ENCODE results near the gene GP2.
A peak's percentile ranks its signal among the peaks of the same experiment; 100 is the strongest.
"Not testable (repeated sequence)": the region's sequence is repeated elsewhere in the genome, so short reads cannot be mapped to it uniquely, and the experiment has no call there.

Gene GP2

DNA sequence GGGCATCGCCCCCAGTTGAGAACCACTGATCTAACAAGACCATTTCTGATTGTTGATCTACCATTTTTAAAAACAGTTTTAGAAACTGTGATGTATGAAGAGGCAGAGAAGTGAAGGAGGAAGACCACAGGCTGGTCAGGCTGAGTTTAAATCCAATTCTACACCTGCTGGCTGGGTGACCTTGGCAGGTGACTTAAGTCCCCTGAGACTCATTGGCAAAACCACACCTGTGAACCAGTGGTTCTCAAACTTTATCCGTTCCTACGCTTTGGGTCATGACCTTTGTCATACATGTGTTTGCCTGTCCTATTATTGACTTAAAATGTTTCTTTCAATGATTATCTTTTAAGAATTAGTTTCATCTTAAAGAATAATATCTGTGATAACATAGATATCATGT, 2.3 kb downstream of the GP2 start:
- no peak for TF ChIP-seq CTCF (conservative IDR thresholded peaks at IDR 0.05)
- H3K27ac ChIP-seq, result peak overlapping the region; percentile 74

GRCh38 chr16:20323591-20324117, 3.7 kb downstream of the GP2 start:
- TF ChIP-seq CTCF (conservative IDR thresholded peaks at IDR 0.05), result no peak
- H3K27ac ChIP-seq, result peak overlapping the region; percentile 74

DNA sequence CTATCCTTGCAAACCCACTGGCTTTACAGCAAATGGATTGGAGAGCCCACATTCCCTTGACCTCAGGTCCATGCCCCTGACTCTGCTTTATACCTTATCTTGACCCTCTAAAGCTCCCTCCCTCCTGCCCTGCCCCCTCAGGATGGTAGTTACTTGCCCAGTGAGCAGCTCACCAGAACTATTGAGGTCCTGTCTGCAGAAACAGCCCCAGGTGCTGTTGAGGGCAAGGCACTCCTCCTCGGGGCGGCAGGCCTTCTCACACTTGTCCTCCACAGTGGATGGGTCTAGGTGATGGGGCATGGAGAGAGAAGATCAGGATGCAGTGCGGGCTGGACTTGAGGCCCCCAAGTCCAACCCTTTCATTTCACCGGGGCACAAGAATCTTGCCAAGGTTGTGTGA, 4.6 kb downstream of the GP2 start:
- no peak for TF ChIP-seq CTCF (conservative IDR thresholded peaks at IDR 0.05)
- H3K27ac ChIP-seq, result no peak overlapping the region

- no peak for TF ChIP-seq CTCF (conservative IDR thresholded peaks at IDR 0.05)
- no peak overlapping the region for H3K27ac ChIP-seq
Measured at GRCh38 chr16:20321671-20322070, 5.6 kb downstream of the GP2 start.

DNA sequence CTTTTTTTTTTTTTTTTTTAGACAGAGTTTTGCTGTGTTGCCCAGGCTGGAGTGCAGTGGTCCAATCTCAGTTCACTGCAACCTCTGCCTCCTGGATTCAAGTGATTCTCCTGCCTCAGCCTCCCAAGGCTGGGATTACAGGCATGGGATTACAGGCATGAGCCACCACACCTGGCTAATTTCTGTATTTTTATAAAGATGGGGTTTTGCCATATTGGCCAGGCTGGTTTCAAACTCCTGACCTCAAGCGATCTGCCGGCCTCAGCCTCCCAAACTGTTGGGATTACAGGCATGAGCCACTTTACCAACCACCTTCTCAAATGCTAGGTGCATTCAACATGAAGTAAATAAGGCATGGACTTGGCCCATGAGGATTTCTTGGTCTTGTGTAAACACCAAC, 6.3 kb downstream of the GP2 start:
- H3K27ac ChIP-seq, result not testable (repeated sequence)

DNA sequence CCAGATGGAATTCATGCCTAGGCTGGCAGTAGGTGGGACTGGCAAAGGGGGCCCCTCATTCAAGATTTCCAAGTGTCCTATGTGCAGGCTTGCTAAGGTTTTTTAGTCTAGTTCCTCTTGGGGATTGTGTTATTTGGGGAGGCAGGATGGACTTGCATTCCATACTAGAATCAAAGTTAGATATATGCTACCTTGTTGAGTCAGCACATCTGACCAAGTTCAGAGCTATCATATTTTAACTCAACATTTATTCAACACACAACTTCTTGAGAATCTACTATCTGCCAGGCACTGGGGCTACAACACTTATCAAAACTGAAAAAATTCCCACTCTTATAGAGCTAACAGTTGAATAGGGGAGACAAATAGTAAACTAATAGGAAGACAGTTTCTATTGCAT, 6.7 kb downstream of the GP2 start:
- no peak for TF ChIP-seq CTCF (conservative IDR thresholded peaks at IDR 0.05)
- no peak overlapping the region for H3K27ac ChIP-seq

- no peak for TF ChIP-seq CTCF (conservative IDR thresholded peaks at IDR 0.05)
- no peak overlapping the region for H3K27ac ChIP-seq
Measured at GRCh38 chr16:20320178-20320577, 7.1 kb downstream of the GP2 start.

GRCh38 chr16:20319406-20319805, 7.9 kb downstream of the GP2 start:
- no peak for TF ChIP-seq CTCF (conservative IDR thresholded peaks at IDR 0.05)
- H3K27ac ChIP-seq, result no peak overlapping the region
